H9 (cell line): ENCODE measurements around the gene PNKP. TPM values are rescaled to one million over a fixed set of nuclear protein-coding genes. Genes with fewer than 3 reads are reported as not detected.

Experiments used
- DNase-seq: peaks from one replicate; pipeline ENCODE4 v3.0.0-alpha.2; 2017
- H2AFZ ChIP-seq: one replicate; pipeline ENCODE4 v1.6.1; 2013; ENCODE audit warnings: mild to moderate bottlenecking, low read length, control low read depth, moderate library complexity
- H2AK5ac ChIP-seq: 2 replicates; pipeline ENCODE4 v1.6.1; 2013; ENCODE audit warnings: low read length, control low read depth, mixed read lengths; ENCODE audit not compliant: insufficient read length
- H2BK120ac ChIP-seq: one replicate; pipeline ENCODE4 v1.6.1; 2013; ENCODE audit warnings: low read depth, mild to moderate bottlenecking, low read length, control low read depth, inconsistent platforms; ENCODE audit not compliant: poor library complexity, severe bottlenecking
- H2BK12ac ChIP-seq: 2 replicates; pipeline ENCODE4 v1.6.1; 2013; ENCODE audit warnings: low read length, control low read depth, mixed read lengths, low read depth; ENCODE audit not compliant: insufficient read length
- H2BK15ac ChIP-seq: 2 replicates; pipeline ENCODE4 v1.6.1; 2013; ENCODE audit warnings: low read depth, low read length, control low read depth
- H2BK20ac ChIP-seq: one replicate; pipeline ENCODE4 v1.6.1; 2013; ENCODE audit warnings: low read depth, mild to moderate bottlenecking, low read length, control low read depth, inconsistent platforms; ENCODE audit not compliant: poor library complexity, severe bottlenecking
- H2BK5ac ChIP-seq: 2 replicates; pipeline ENCODE4 v1.6.1; 2013; ENCODE audit warnings: low read length, control low read depth, mixed read lengths; ENCODE audit not compliant: insufficient read length
- H3K14ac ChIP-seq: 2 replicates; pipeline ENCODE4 v1.6.1; 2013; ENCODE audit warnings: low read length, control low read depth; ENCODE audit not compliant: insufficient read depth
- H3K18ac ChIP-seq: 2 replicates; pipeline ENCODE4 v1.6.1; 2013; ENCODE audit warnings: low read depth, mild to moderate bottlenecking, mixed read lengths, low read length, control low read depth; ENCODE audit not compliant: insufficient read length
- H3K23ac ChIP-seq: 2 replicates; pipeline ENCODE4 v1.6.1; 2013; ENCODE audit warnings: low read length, control low read depth, mixed read lengths, low read depth; ENCODE audit not compliant: insufficient read length
- H3K23me2 ChIP-seq: 2 replicates; pipeline ENCODE4 v1.6.1; 2013; ENCODE audit warnings: low read depth, mild to moderate bottlenecking, mixed read lengths, low read length, control low read depth; ENCODE audit not compliant: insufficient read length, poor library complexity, severe bottlenecking
- H3K27ac ChIP-seq: 2 replicates; pipeline ENCODE4 v1.5.1; 2013; ENCODE audit warnings: low read length, control low read depth, mixed read lengths, low read depth; ENCODE audit not compliant: insufficient read length
- H3K27me3 ChIP-seq: 2 replicates; pipeline ENCODE4 v1.6.1; 2013; ENCODE audit warnings: low read length, control low read depth, inconsistent platforms; ENCODE audit not compliant: insufficient read depth
- H3K4ac ChIP-seq: 2 replicates; pipeline ENCODE4 v1.6.1; 2013; ENCODE audit warnings: low read depth, mild to moderate bottlenecking, control low read depth, inconsistent platforms, low read length, moderate library complexity
- H3K4me1 ChIP-seq: 2 replicates; pipeline ENCODE4 v1.6.1; 2013; ENCODE audit warnings: low read length, control low read depth, inconsistent platforms; ENCODE audit not compliant: insufficient read depth
- H3K4me2 ChIP-seq: 2 replicates; pipeline ENCODE4 v1.6.1; 2013; ENCODE audit warnings: low read length, control low read depth, mixed read lengths; ENCODE audit not compliant: insufficient read length, insufficient read depth
- H3K56ac ChIP-seq: 2 replicates; pipeline ENCODE4 v1.6.1; 2013; ENCODE audit warnings: low read depth, mild to moderate bottlenecking, mixed read lengths, low read length, control low read depth; ENCODE audit not compliant: insufficient read length
- H3K79me1 ChIP-seq: 2 replicates; pipeline ENCODE4 v1.6.1; 2013; ENCODE audit warnings: low read depth, mild to moderate bottlenecking, moderate library complexity, low read length, control low read depth, inconsistent platforms; ENCODE audit not compliant: insufficient read depth, poor library complexity, severe bottlenecking
- H3K79me2 ChIP-seq: 2 replicates; pipeline ENCODE4 v1.6.1; 2013; ENCODE audit warnings: low read length, control low read depth, inconsistent platforms; ENCODE audit not compliant: insufficient read depth
- H3K9ac ChIP-seq: 2 replicates; pipeline ENCODE4 v1.6.1; 2013; ENCODE audit warnings: low read length, control low read depth, mixed read lengths; ENCODE audit not compliant: insufficient read length; ENCODE audit errors: extremely low read depth
- H3K9me3 ChIP-seq: one replicate; pipeline ENCODE4 v1.6.1; 2013; ENCODE audit warnings: low read depth, low read length, inconsistent platforms; ENCODE audit not compliant: control insufficient read depth
- H3T11ph ChIP-seq: one replicate; pipeline ENCODE4 v1.6.1; 2013; ENCODE audit warnings: mild to moderate bottlenecking, low read length, control low read depth, inconsistent platforms
- H4K20me1 ChIP-seq: one replicate; pipeline ENCODE4 v1.6.1; 2013; ENCODE audit not compliant: control insufficient read depth, insufficient read length, insufficient read depth
- H4K5ac ChIP-seq: 2 replicates; pipeline ENCODE4 v1.6.1; 2013; ENCODE audit warnings: low read depth, mild to moderate bottlenecking, mixed read lengths, low read length, control low read depth; ENCODE audit not compliant: insufficient read length
- H4K8ac ChIP-seq: replicated peaks from 2 replicates; pipeline ENCODE4 v1.6.1; 2013; ENCODE audit warnings: low read length, control low read depth, mixed read lengths, low read depth; ENCODE audit not compliant: insufficient read length
- H4K91ac ChIP-seq: 2 replicates; pipeline ENCODE4 v1.6.1; 2013; ENCODE audit warnings: low read depth, mild to moderate bottlenecking, moderate library complexity, mixed read lengths, low read length, control low read depth; ENCODE audit not compliant: insufficient read length
- H3K27ac Mint-ChIP-seq, 3 experiments: 2 replicates in 2 of 3; 3 replicates in 1 of 3; pipeline ENCODE4 v1.8.0; 2020 to 2021; ENCODE audit warnings: mixed read lengths in 3 of 3, mild to moderate bottlenecking in 1 of 3, moderate library complexity in 1 of 3
- H3K27me3 Mint-ChIP-seq: 2 replicates; pipeline ENCODE4 v1.8.0; 2021; ENCODE audit warnings: low read depth, mild to moderate bottlenecking, moderate library complexity, mixed read lengths
- H3K36me3 Mint-ChIP-seq, 3 experiments: 2 replicates in 2 of 3; 3 replicates in 1 of 3; pipeline ENCODE4 v1.8.0; 2020 to 2021; ENCODE audit warnings: low read depth in 3 of 3, mixed read lengths in 3 of 3; ENCODE audit not compliant: insufficient read depth in 1 of 3
- H3K4me1 Mint-ChIP-seq, 2 experiments: 2 replicates each; pipeline ENCODE4 v1.8.0; 2020; ENCODE audit warnings: mixed read lengths in 2 of 2
- H3K4me3 Mint-ChIP-seq, 2 experiments: 2 replicates in 1 of 2; 3 replicates in 1 of 2; pipeline ENCODE4 v1.8.0; 2020 to 2021; ENCODE audit warnings: mild to moderate bottlenecking in 2 of 2, mixed read lengths in 2 of 2, moderate library complexity in 1 of 2
- H3K9me3 Mint-ChIP-seq, 2 experiments: 2 replicates in 1 of 2; 3 replicates in 1 of 2; pipeline ENCODE4 v1.8.0; 2020; ENCODE audit warnings: mild to moderate bottlenecking in 2 of 2, mixed read lengths in 2 of 2, moderate library complexity in 1 of 2
- CTCF ChIP-seq: fragments of 200-600 bp; sonication (generic); conservative IDR thresholded peaks from 3 replicates; pipeline ENCODE4 v1.8.0; 2021; ENCODE audit warnings: antibody characterized with exemption, mild to moderate bottlenecking
- WGBS: extraction: QIAGEN DNeasy Blood & Tissue Kit; methylation state at CpG from one replicate; pipeline ENCODE4 v1.1.7; 2013; ENCODE audit warnings: missing lambda C conversion rate, low lambda C conversion rate, mixed read lengths; ENCODE audit not compliant: insufficient read length; ENCODE audit errors: extremely low coverage; 5-methylcytosine and 5-hydroxymethylcytosine counted together
- total RNA-seq: library from RNA; stranded (reverse); gene quantifications from 2 replicates; pipeline ENCODE4 v1.2.1, GENCODE V29; 2021

PNKP gene
- total RNA-seq, 1 experiment from 2014 or later = 157 TPM

- Histone ChIP-seq H4K8ac (no peak overlapping the region), H3K79me2 (no peaks in the 10 kb centered on the region; the same call in 1 of the 2 replicates), H3K14ac (no peak overlapping the region), H2BK20ac (no peak overlapping the region), H3K9me3 (no peaks in the 10 kb centered on the region), H3K56ac (no peak overlapping the region), H4K91ac (no peak overlapping the region), H2BK120ac (no peak overlapping the region), H3K18ac (no peak overlapping the region), H4K5ac (no peak overlapping the region), H3T11ph (no peak overlapping the region), H3K27me3 (no peaks in the 10 kb centered on the region), H2BK15ac (no peak overlapping the region), H3K27ac (no peak overlapping the region), H2BK5ac (no peak overlapping the region), H3K23ac (no peak overlapping the region), H4K20me1 (no peaks in the 10 kb centered on the region), H2AK5ac (no peak overlapping the region), H3K4me2 (no peak overlapping the region), H3K9ac (no peak overlapping the region), H2AFZ (no peak overlapping the region), H3K4ac (no peak overlapping the region), H3K23me2 (no peaks in the 10 kb centered on the region), H3K79me1 (peaks cover 6% of the 10 kb centered on the region), H2BK12ac (no peak overlapping the region), H3K4me1 (no peaks in the 10 kb centered on the region)
- Mint-ChIP-seq H3K36me3 (peaks cover 60 to 86% (median 85%) of the 10 kb centered on the region in 3 experiments), H3K27ac (peak overlapping the region in 2 of 3 experiments; percentile 65 to 71; a peak in 2 of 7 replicates), H3K4me1 (peaks cover 8 to 22% of the 10 kb centered on the region in 2 experiments), H3K9me3 (peaks cover 0 to 3% of the 10 kb centered on the region in 2 experiments; a peak in 1 of 5 replicates), H3K4me3 (no peak overlapping the region), H3K27me3 (no peaks in the 10 kb centered on the region)
- no CpG with 5 or more reads among the region's 21 CpGs for WGBS
- peak; percentile 74 for DNase-seq
- peak; percentile 59 for TF ChIP-seq CTCF
Measured at GRCh38 chr19:49912965-49913685, 45.7 kb upstream of the PNKP start.
